DOHH2 (cell line): ENCODE results near the gene SRPRA.

Source experiments
- H3F3A ChIP-seq: fragments of 200-600 bp; sonication (generic), shearing (Covaris generic); 2 replicates; pipeline ENCODE4 v1.6.0; 2016; ENCODE audit warnings: antibody characterized with exemption, mild to moderate bottlenecking; ENCODE audit not compliant: control insufficient read depth, insufficient read depth
- H3K27ac ChIP-seq: fragments of 200-600 bp; sonication (generic); 2 replicates; pipeline ENCODE4 v1.5.1; 2014; ENCODE audit warnings: low read depth, mild to moderate bottlenecking, low read length, moderate library complexity
- H3K27me3 ChIP-seq: fragments of 200-600 bp; sonication (generic); 2 replicates; pipeline ENCODE4 v1.6.1; 2014; ENCODE audit warnings: mild to moderate bottlenecking, low read length, mixed read lengths; ENCODE audit not compliant: control insufficient read depth
- H3K36me3 ChIP-seq: fragments of 200-600 bp; sonication (generic); 2 replicates; pipeline ENCODE4 v1.6.1; 2014; ENCODE audit warnings: mild to moderate bottlenecking, low read length, moderate library complexity, mixed read lengths; ENCODE audit not compliant: control insufficient read depth
- H3K4me1 ChIP-seq: fragments of 200-600 bp; sonication (generic); 2 replicates; pipeline ENCODE4 v1.6.1; 2014; ENCODE audit warnings: mild to moderate bottlenecking, low read length, mixed read lengths; ENCODE audit not compliant: control insufficient read depth
- H3K4me2 ChIP-seq: fragments of 200-600 bp; sonication (generic); 2 replicates; pipeline ENCODE4 v1.6.0; 2014; ENCODE audit warnings: mild to moderate bottlenecking, low read length, moderate library complexity
- H3K4me3 ChIP-seq: fragments of 200-600 bp; sonication (generic); 2 replicates; pipeline ENCODE4 v1.5.1; 2014; ENCODE audit warnings: mild to moderate bottlenecking, low read length, mixed read lengths
- H3K79me2 ChIP-seq: fragments of 200-600 bp; sonication (generic); 2 replicates; pipeline ENCODE4 v1.6.1; 2014; ENCODE audit warnings: mild to moderate bottlenecking, low read length, mixed read lengths; ENCODE audit not compliant: control insufficient read depth
- H3K9me2 ChIP-seq: fragments of 200-600 bp; sonication (generic); replicated peaks from 2 replicates; pipeline ENCODE4 v1.6.1; 2014; ENCODE audit warnings: mild to moderate bottlenecking, low read length, mixed read lengths; ENCODE audit not compliant: control insufficient read depth
- H3K9me3 ChIP-seq: fragments of 200-600 bp; sonication (generic); 2 replicates; pipeline ENCODE4 v1.6.1; 2014; ENCODE audit warnings: antibody characterized with exemption, low read length, mixed read lengths; ENCODE audit not compliant: control insufficient read depth, insufficient read depth
- H4K20me1 ChIP-seq: fragments of 200-600 bp; sonication (generic); 2 replicates; pipeline ENCODE4 v1.6.0; 2014; ENCODE audit warnings: low read depth, mild to moderate bottlenecking, antibody characterized with exemption, low read length, moderate library complexity; ENCODE audit not compliant: control insufficient read depth, insufficient read depth
- EZH2phosphoT487 ChIP-seq: fragments of 200-600 bp; sonication (generic); IDR thresholded peaks from 2 replicates; pipeline ENCODE4 v1.6.1; 2017; ENCODE audit warnings: borderline replicate concordance, mild to moderate bottlenecking, antibody characterized with exemption, low read length, moderate library complexity, mixed read lengths
- TF ChIP-seq, protein P1 (sequence below): fragments of 200-600 bp; sonication (generic); IDR thresholded peaks from one replicate; pipeline ENCODE4 v1.5.1; 2014; ENCODE audit warnings: antibody characterized with exemption, mild to moderate bottlenecking, low read depth, low read length; ENCODE audit not compliant: poor library complexity, severe bottlenecking

Gene SRPRA

DNA sequence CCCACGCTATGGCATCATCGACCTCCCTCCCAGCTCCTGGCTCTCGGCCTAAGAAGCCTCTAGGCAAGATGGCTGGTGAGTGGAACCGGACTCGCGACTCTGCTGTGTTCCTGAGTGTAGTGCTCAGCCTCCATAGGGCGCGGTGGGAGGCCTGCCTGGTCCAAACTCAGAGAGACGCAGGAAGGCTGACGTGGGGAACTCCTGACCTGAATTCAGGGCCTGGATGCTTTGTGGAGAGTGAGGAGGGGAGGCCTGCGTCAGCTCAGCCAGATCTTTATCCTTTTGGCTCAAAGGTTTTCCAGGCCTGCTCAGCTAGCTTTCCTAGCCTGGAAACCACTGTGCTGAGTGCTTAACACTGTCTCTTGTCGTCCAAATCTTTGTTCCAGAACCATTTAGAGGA is 22.2 kb upstream of the SRPRA start:
- no peaks in the 10 kb centered on the region for H3F3A ChIP-seq
- H3K27me3 ChIP-seq, result no peaks in the 10 kb centered on the region
- no peak overlapping the region for H3K4me2 ChIP-seq
- H3K9me2 ChIP-seq, result no peaks in the 10 kb centered on the region
- peaks cover 26% of the 10 kb centered on the region for H3K36me3 ChIP-seq
- TF ChIP-seq, protein P1, sequence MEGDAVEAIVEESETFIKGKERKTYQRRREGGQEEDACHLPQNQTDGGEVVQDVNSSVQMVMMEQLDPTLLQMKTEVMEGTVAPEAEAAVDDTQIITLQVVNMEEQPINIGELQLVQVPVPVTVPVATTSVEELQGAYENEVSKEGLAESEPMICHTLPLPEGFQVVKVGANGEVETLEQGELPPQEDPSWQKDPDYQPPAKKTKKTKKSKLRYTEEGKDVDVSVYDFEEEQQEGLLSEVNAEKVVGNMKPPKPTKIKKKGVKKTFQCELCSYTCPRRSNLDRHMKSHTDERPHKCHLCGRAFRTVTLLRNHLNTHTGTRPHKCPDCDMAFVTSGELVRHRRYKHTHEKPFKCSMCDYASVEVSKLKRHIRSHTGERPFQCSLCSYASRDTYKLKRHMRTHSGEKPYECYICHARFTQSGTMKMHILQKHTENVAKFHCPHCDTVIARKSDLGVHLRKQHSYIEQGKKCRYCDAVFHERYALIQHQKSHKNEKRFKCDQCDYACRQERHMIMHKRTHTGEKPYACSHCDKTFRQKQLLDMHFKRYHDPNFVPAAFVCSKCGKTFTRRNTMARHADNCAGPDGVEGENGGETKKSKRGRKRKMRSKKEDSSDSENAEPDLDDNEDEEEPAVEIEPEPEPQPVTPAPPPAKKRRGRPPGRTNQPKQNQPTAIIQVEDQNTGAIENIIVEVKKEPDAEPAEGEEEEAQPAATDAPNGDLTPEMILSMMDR, result no peak
- no peak overlapping the region for H3K27ac ChIP-seq
- H3K79me2 ChIP-seq, result peaks cover 3% of the 10 kb centered on the region; the same call in 1 of the 2 replicates
- H3K4me3 ChIP-seq, result no peak overlapping the region
- H4K20me1 ChIP-seq, result no peaks in the 10 kb centered on the region
- H3K4me1 ChIP-seq, result no peaks in the 10 kb centered on the region
- no peaks in the 10 kb centered on the region for H3K9me3 ChIP-seq

DNA sequence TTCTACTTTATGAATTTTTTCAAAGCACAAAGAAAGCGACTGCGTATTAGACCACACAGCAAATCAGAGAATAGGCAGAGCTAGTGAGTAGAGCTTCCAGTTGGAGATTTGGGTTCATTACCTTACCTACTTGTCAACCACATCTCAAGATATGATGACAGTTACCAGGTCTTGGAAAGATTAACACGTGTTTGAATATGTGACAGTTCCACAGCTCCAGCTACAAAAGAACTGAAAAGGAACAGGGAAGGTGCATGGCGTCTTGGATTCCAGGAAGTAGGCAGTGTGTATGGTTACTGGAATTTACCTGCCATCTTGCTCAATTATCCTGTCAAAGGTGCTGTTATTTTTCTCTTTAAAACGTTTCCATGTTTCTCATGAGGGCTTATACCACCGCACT is 19.5 kb upstream of the SRPRA start:
- H3K27ac ChIP-seq, result no peak overlapping the region
- H3K27me3 ChIP-seq, result no peaks in the 10 kb centered on the region
- H3K9me2 ChIP-seq, result no peaks in the 10 kb centered on the region
- no peaks in the 10 kb centered on the region for H4K20me1 ChIP-seq
- peaks cover 16% of the 10 kb centered on the region for H3K79me2 ChIP-seq
- H3K36me3 ChIP-seq, result peaks cover 17% of the 10 kb centered on the region
- H3K4me1 ChIP-seq, result peaks cover 21% of the 10 kb centered on the region
- no peak overlapping the region for H3K4me3 ChIP-seq
- no peak for TF ChIP-seq EZH2phosphoT487
- TF ChIP-seq, protein P1, result no peak
- H3K4me2 ChIP-seq, result no peak overlapping the region
- H3K9me3 ChIP-seq, result no peaks in the 10 kb centered on the region
- no peaks in the 10 kb centered on the region for H3F3A ChIP-seq

DNA sequence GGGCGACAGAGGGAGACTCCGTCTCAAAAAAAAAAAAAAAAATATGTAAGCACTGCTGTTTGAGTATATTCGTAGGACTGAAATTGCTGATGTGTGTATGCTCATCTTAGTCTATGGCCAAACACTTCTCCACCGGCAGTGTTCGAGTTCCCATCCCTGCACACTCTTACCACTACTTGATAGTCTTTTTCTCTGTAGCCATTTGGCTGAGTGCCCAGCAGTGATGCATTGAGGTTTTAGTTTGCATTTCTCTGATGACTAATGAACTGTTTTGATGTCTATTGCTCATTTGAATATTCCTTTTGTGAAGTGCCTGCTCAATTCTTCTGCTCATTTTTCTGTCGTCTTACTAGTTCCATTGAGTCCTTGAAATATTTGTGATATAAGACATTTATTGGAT is 16.1 kb upstream of the SRPRA start:
- Histone ChIP-seq H3K79me2 (peaks cover 16% of the 10 kb centered on the region), H3K36me3 (no peaks in the 10 kb centered on the region), H3F3A (0 out of 2 replicates have a peak, but pooled peaks cover 5% of the 10 kb centered on the region), H3K4me1 (peaks cover 49% of the 10 kb centered on the region), H3K4me2 (peak overlapping the region; percentile 79), H3K9me3 (no peaks in the 10 kb centered on the region), H3K27ac (no peak overlapping the region), H3K4me3 (peak overlapping the region; percentile 80), H3K9me2 (no peaks in the 10 kb centered on the region), H4K20me1 (no peaks in the 10 kb centered on the region), H3K27me3 (no peaks in the 10 kb centered on the region)
- TF ChIP-seq EZH2phosphoT487, result no peak
- TF ChIP-seq, protein P1, result no peak
